Adrenal gland (tissue), 12 donors: ENCODE results near the gene WFDC1. TPM values are rescaled to one million over a fixed set of nuclear protein-coding genes. Genes with fewer than 3 reads are reported as not detected.

Experiments
- DNase-seq, 7 donors: peaks; one replicate each; pipeline ENCODE4 v3.0.0-alpha.2; 2019 to 2020
- H3K27ac ChIP-seq, 5 donors: fragments of 200-600 bp; sonication (generic) in 4 of 5; 1 replicate in 3 of 5; 2 replicates in 2 of 5; pipeline versions ENCODE4 v1.5.1 to v1.8.0; 2016 to 2020; ENCODE audit warnings: mild to moderate bottlenecking in 1 of 5
- H3K27me3 ChIP-seq: fragments of 200-600 bp; 2 replicates; pipeline ENCODE4 v1.8.0; 2021
- H3K36me3 ChIP-seq, 2 donors: fragments of 200-600 bp; replicated peaks in 1 of 2; 1 replicate in 1 of 2; 2 replicates in 1 of 2; pipeline versions ENCODE4 v1.5.1 to v1.8.0; 2018 to 2022
- H3K4me1 ChIP-seq, 2 donors: fragments of 200-600 bp; replicated peaks in 1 of 2; 1 replicate in 1 of 2; 2 replicates in 1 of 2; pipeline versions ENCODE4 v1.5.1 to v1.8.0; 2018 to 2021
- H3K4me3 ChIP-seq, 4 donors: fragments of 200-600 bp; sonication (generic) in 3 of 4; one replicate each; pipeline ENCODE4 v1.5.1; 2016 to 2018
- H3K9me3 ChIP-seq, 3 donors: fragments of 200-600 bp; sonication (generic) in 1 of 3; replicated peaks in 1 of 3; 1 replicate in 2 of 3; 2 replicates in 1 of 3; pipeline versions ENCODE4 v1.5.1 to v1.8.0; 2016 to 2021
- POLR2A ChIP-seq, 2 donors: fragments of 450-650 bp; IDR thresholded peaks; one replicate each; pipeline ENCODE4 v1.6.1; 2017; ENCODE audit warnings: antibody characterized with exemption in 2 of 2, mild to moderate bottlenecking in 2 of 2, moderate library complexity in 1 of 2
- WGBS, 4 donors: extraction: QIAGEN DNeasy Blood & Tissue Kit in 2 of 4; methylation state at CpG; one replicate each; pipeline versions ENCODE4 v1.1.5 to v1.1.7; 2013 to 2017; 5-methylcytosine and 5-hydroxymethylcytosine counted together
- intact Hi-C, 2 donors: fragments of 100-400 bp; cut with DNase I; formaldehyde crosslinking; loops; one replicate each; pipeline versions ENCODE4 v1.14.1 to v1.15.0; 2022 to 2023
- polyA plus RNA-seq, 3 donors: library from polyadenylated mRNA; stranded (reverse); fragments of 200-250 nt in 2 of 3; fragments of 350-450 nt in 1 of 3; fragmentation: Illumina TruSeq in 1 of 3; extraction: RNeasy Lipid Tissue Mini Kit (QIAGEN cat#74804) in 1 of 3; gene quantifications; one replicate each; pipeline ENCODE4 v1.2.3, GENCODE V29; 2013 to 2014
- total RNA-seq, 9 donors: library from RNA; depleted of rRNA in 4 of 9; stranded (reverse); fragments of >200 nt in 4 of 9; fragments of 120-200 nt in 1 of 9; fragmentation: NEBNext Ultra II Directional in 1 of 9; extraction: Animal tissue kit (Norgen Biotek cat#: 25700) in 1 of 9; gene quantifications; one replicate each; pipeline versions ENCODE4 v1.1.0 to v1.2.4, GENCODE V29; 2013 to 2023
- TF ChIP-seq, protein P1 (sequence below), 6 experiments: fragments of 450-650 bp in 4 of 6; fragments of 200-600 bp in 2 of 6; sonication (generic) in 1 of 6; IDR thresholded peaks; 1 replicate in 5 of 6; 2 replicates in 1 of 6; pipeline versions ENCODE4 v1.5.1 to v1.8.0; 2016 to 2021; ENCODE audit warnings: antibody characterized with exemption in 6 of 6, mild to moderate bottlenecking in 2 of 6, moderate library complexity in 1 of 6
- donor health status: healthy with polysubstance abuse.
- donor health status: Bipolar disorder and iron deficiency.
- donor health status: DM: yes; HTN: yes; CAD: no.
- donor health status: DM: no; HTN: no; CAD: no.
- donor health status: DM: no; HTN: no; CAD: no.
- donor health status: DM: yes; HTN: yes; CAD: no.

Gene WFDC1
- total and polyA plus RNA-seq, 12 donors, result 9.6 to 284 (median 39.8) TPM

DNA sequence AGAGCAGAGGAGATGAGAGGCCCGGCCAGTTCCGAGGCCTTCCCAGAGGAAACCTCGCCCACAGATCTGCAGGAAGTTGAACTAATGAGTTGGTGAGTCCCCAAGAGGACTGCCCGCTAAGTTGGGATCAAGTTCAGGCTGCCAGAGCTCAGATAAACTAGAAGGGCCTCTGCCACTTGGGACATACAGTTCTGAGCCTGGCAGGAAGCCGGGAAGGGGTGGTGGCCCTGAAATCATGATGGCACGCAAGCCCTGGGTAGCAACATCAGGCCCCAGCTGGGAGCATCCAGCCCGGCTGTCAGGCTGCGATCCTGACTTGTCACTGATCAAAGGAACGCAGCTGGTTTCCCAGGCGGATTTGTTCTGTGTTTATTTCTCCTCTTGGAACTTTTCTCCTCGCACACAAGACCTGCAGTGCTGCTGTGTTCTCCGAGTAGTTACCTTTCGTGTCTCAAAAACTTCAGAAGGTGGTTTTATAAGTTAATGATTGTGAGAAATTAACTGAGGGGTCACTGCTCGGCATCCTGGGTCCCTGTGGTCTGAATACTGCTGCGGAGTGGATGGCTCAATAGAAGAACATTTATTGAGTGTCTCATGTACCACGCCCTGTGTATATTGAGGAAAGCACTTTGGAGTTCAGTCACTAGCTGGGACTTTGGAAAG is 8.0 kb upstream of the WFDC1 start:
- Histone ChIP-seq H3K9me3 (no peaks in the 10 kb centered on the region), H3K27me3 (no peaks in the 10 kb centered on the region), H3K27ac (peak overlapping the region in 3 of 5 donors; percentile 19 to 76 (median 49)), H3K4me1 (no peaks in the 10 kb centered on the region), H3K4me3 (no peak overlapping the region), H3K36me3 (no peaks in the 10 kb centered on the region)
- intact Hi-C loops, result no loop called here
- no peak for TF ChIP-seq POLR2A (IDR thresholded peaks at IDR 0.05)
- TF ChIP-seq, protein P1, sequence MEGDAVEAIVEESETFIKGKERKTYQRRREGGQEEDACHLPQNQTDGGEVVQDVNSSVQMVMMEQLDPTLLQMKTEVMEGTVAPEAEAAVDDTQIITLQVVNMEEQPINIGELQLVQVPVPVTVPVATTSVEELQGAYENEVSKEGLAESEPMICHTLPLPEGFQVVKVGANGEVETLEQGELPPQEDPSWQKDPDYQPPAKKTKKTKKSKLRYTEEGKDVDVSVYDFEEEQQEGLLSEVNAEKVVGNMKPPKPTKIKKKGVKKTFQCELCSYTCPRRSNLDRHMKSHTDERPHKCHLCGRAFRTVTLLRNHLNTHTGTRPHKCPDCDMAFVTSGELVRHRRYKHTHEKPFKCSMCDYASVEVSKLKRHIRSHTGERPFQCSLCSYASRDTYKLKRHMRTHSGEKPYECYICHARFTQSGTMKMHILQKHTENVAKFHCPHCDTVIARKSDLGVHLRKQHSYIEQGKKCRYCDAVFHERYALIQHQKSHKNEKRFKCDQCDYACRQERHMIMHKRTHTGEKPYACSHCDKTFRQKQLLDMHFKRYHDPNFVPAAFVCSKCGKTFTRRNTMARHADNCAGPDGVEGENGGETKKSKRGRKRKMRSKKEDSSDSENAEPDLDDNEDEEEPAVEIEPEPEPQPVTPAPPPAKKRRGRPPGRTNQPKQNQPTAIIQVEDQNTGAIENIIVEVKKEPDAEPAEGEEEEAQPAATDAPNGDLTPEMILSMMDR (IDR thresholded peaks at IDR 0.05), result no peak
- whole genome bisulfite sequencing, 4 donors, result 57 to 70% (median 62%) methylated on average over 16 of the region's 16 CpGs
- peak in 6 of 7 donors; percentile 31 to 86 (median 64) for DNase-seq

GRCh38 chr16:84288902-84289301 is 5.8 kb upstream of the WFDC1 start:
- H3K4me3 ChIP-seq, result no peak overlapping the region
- no peaks in the 10 kb centered on the region for H3K36me3 ChIP-seq
- no peak overlapping the region for H3K27ac ChIP-seq
- WGBS, 4 donors, result 63 to 78% (median 71%) methylated on average over 8 of the region's 8 CpGs
- no peaks in the 10 kb centered on the region for H3K4me1 ChIP-seq
- no peak for DNase-seq
- intact Hi-C loops, result no loop called here
- no peak for TF ChIP-seq POLR2A (IDR thresholded peaks at IDR 0.05)
- TF ChIP-seq, protein P1 (IDR thresholded peaks at IDR 0.05), result no peak
- H3K9me3 ChIP-seq, result no peaks in the 10 kb centered on the region
- H3K27me3 ChIP-seq, result no peaks in the 10 kb centered on the region

DNA sequence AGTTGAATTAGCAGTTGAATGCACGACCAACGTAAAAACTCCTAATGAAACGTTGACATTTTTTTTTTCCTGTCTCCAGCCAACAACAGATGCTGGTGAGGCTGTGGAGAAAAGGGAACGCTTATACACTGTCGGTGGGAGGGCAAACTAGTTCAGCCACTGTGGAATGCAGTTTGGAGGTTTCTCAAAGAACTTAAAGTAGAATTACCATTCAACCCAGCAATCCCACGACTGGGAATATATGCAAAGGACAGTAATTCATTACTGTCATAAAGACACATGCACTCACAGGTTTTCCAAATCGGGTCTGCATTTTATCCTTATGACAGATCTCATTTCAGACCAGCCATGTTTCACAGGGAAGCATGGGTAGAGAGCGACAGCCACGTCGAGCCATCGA is 3.5 kb upstream of the WFDC1 start:
- no peaks in the 10 kb centered on the region for H3K4me1 ChIP-seq
- H3K9me3 ChIP-seq, result no peaks in the 10 kb centered on the region
- no peaks in the 10 kb centered on the region for H3K36me3 ChIP-seq
- DNase-seq, result no peak
- 66 to 76% (median 68%) methylated on average over 11 of the region's 11 CpGs for WGBS, 4 donors
- intact Hi-C loops, result no loop called here
- H3K27ac ChIP-seq, result peak overlapping the region in 1 of 5 donors; percentile 53
- H3K27me3 ChIP-seq, result no peaks in the 10 kb centered on the region
- H3K4me3 ChIP-seq, result no peak overlapping the region
- no peak for TF ChIP-seq POLR2A (IDR thresholded peaks at IDR 0.05)
- TF ChIP-seq, protein P1 (IDR thresholded peaks at IDR 0.05), result no peak

- no peak for DNase-seq
- intact Hi-C loops, result no loop called here
- H3K36me3 ChIP-seq, result no peaks in the 10 kb centered on the region
- TF ChIP-seq, protein P1 (IDR thresholded peaks at IDR 0.05), result no peak
- TF ChIP-seq POLR2A (IDR thresholded peaks at IDR 0.05), result no peak
- H3K27ac ChIP-seq, result peak overlapping the region in 1 of 5 donors; percentile 53
- 67 to 74% (median 71%) methylated on average over 10 of the region's 10 CpGs for WGBS, 4 donors
- H3K4me1 ChIP-seq, result no peaks in the 10 kb centered on the region
- no peak overlapping the region for H3K4me3 ChIP-seq
- no peaks in the 10 kb centered on the region for H3K27me3 ChIP-seq
- no peaks in the 10 kb centered on the region for H3K9me3 ChIP-seq
These were observed 2.7 kb upstream of the WFDC1 start for GRCh38 chr16:84292011-84292410.
